Liver (tissue), 2 donors: ENCODE results near the gene SHISAL1.

Experiments used
- HNF4G ChIP-seq: IDR thresholded peaks from 2 replicates; pipeline ENCODE4 v1.6.1; 2016; ENCODE audit warnings: antibody characterized with exemption
- TAF1 ChIP-seq: conservative IDR thresholded peaks from 2 replicates; pipeline ENCODE4 v1.6.1; 2016; ENCODE audit warnings: antibody characterized with exemption, mild to moderate bottlenecking
- TF ChIP-seq, protein P1 (sequence below): IDR thresholded peaks from 2 replicates; pipeline ENCODE4 v1.6.1; 2016; ENCODE audit warnings: antibody characterized with exemption, mild to moderate bottlenecking
- donor health status: healthy.

DNA sequence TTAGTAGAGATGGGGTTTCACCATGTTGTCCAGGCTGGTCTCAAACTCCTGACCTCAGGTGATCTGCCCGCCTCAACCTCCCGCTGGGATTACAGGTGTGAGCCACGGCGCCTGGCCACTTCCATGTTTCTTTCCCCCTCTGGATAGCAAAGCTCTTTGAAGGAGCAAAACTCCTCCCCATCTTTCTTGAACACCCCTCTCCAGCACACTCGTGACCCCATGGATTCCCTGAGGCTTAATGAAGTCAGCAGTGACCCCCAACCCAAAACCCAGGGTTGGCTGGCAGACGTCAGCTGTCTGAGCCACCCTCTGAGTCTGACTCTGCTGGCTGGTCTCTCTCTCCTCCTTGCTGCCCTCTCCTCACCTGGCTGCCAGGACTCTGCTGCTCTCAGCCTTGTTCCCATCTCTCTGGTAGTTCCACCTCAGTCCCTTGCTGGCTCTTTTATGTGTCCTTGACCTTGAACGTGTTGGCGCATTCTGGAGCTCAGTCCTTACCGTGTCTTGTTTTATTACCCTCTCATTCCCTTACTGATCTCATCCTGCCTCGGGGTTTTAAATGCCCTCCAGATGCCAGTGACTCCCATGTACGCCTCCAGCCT is 87.6 kb downstream of the SHISAL1 start:
- TF ChIP-seq, protein P1, sequence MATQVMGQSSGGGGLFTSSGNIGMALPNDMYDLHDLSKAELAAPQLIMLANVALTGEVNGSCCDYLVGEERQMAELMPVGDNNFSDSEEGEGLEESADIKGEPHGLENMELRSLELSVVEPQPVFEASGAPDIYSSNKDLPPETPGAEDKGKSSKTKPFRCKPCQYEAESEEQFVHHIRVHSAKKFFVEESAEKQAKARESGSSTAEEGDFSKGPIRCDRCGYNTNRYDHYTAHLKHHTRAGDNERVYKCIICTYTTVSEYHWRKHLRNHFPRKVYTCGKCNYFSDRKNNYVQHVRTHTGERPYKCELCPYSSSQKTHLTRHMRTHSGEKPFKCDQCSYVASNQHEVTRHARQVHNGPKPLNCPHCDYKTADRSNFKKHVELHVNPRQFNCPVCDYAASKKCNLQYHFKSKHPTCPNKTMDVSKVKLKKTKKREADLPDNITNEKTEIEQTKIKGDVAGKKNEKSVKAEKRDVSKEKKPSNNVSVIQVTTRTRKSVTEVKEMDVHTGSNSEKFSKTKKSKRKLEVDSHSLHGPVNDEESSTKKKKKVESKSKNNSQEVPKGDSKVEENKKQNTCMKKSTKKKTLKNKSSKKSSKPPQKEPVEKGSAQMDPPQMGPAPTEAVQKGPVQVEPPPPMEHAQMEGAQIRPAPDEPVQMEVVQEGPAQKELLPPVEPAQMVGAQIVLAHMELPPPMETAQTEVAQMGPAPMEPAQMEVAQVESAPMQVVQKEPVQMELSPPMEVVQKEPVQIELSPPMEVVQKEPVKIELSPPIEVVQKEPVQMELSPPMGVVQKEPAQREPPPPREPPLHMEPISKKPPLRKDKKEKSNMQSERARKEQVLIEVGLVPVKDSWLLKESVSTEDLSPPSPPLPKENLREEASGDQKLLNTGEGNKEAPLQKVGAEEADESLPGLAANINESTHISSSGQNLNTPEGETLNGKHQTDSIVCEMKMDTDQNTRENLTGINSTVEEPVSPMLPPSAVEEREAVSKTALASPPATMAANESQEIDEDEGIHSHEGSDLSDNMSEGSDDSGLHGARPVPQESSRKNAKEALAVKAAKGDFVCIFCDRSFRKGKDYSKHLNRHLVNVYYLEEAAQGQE = no peak
- TF ChIP-seq HNF4G (no peak), TAF1 (no peak)
